Ammon's horn (tissue), 1 donor: Measurements from ENCODE around the gene KMT5C.

Source experiments
- DNase-seq: peaks from one replicate; pipeline ENCODE4 v3.0.0-alpha.2; 2016; ENCODE audit warnings: low spot score

The KMT5C gene

GRCh38 chr19:55366790-55367189, 27.1 kb downstream of the KMT5C start:
- no peak for DNase-seq

- DNase-seq, result no peak
These were observed 28.4 kb downstream of the KMT5C start for GRCh38 chr19:55368106-55368505.

GRCh38 chr19:55368701-55369563, 29.3 kb downstream of the KMT5C start:
- DNase-seq, result no peak

- DNase-seq, result no peak
These were observed 30.1 kb downstream of the KMT5C start for GRCh38 chr19:55369653-55370304.

- DNase-seq, result no peak
These were observed 30.8 kb downstream of the KMT5C start, which contains the start of gene IL11 for GRCh38 chr19:55370305-55370988. IL11 (minus strand) TSS chr19:55370463; CDS start chr19:55370310, 153 bp downstream.

- no peak for DNase-seq
These were observed 32.8 kb downstream of the KMT5C start for GRCh38 chr19:55372316-55373081.

GRCh38 chr19:55373306-55373992, 33.8 kb downstream of the KMT5C start:
- DNase-seq, result no peak

GRCh38 chr19:55373993-55374757, 34.5 kb downstream of the KMT5C start:
- DNase-seq, result no peak

GRCh38 chr19:55376241-55376933, 36.7 kb downstream of the KMT5C start, which contains the start of gene TMEM190:
TMEM190 (plus strand) TSS chr19:55376826; CDS start chr19:55376854, 28 bp downstream.
- no peak for DNase-seq

- no peak for DNase-seq
These were observed 37.9 kb downstream of the KMT5C start for GRCh38 chr19:55377356-55378131.

- DNase-seq, result no peak
These were observed 39.5 kb downstream of the KMT5C start for GRCh38 chr19:55379174-55379573.

- DNase-seq, result no peak
These were observed 42.3 kb downstream of the KMT5C start for GRCh38 chr19:55382013-55382412.

GRCh38 chr19:55382522-55383054, 42.9 kb downstream of the KMT5C start:
- DNase-seq, result no peak

- DNase-seq, result peak; percentile 49
These were observed 43.8 kb downstream of the KMT5C start for GRCh38 chr19:55383279-55384130.

- DNase-seq, result no peak
These were observed 44.6 kb downstream of the KMT5C start, which contains the start of gene TMEM238 for GRCh38 chr19:55384131-55384919. TMEM238 (minus strand) TSS chr19:55384292; CDS start chr19:55384259, 33 bp downstream.

GRCh38 chr19:55384920-55385723, 45.4 kb downstream of the KMT5C start:
- DNase-seq, result peak; percentile 93
